ENCODE measurements around the gene RARRES2.

Gene RARRES2

GRCh38 chr7:150361402-150361801 is 20.0 kb upstream of the RARRES2 start:
- TF ChIP-seq ZNF274 (IDR thresholded peaks at IDR 0.05; ENCODE audit: low read depth, low read length), result no peak

GRCh38 chr7:150360363-150361058 is 19.1 kb upstream of the RARRES2 start:
- TF ChIP-seq ZNF274 (IDR thresholded peaks at IDR 0.05; ENCODE audit: low read depth, low read length), result no peak
- H3K4me3 ChIP-seq (ENCODE audit: low read length), result no peak overlapping the region

More at GRCh38 chr7:150361402-150361801, 20.0 kb upstream of the RARRES2 start:
- no peak overlapping the region for H3K4me3 ChIP-seq (ENCODE audit: low read length)

- TF ChIP-seq ZNF274 (IDR thresholded peaks at IDR 0.05; ENCODE audit: low read depth, low read length), result no peak
- no peak overlapping the region for H3K4me3 ChIP-seq (ENCODE audit: low read length)
These were observed 18.4 kb upstream of the RARRES2 start for GRCh38 chr7:150359622-150360362.

- H3K4me3 ChIP-seq (ENCODE audit: low read length), result no peak overlapping the region
- no peak for TF ChIP-seq ZNF274 (IDR thresholded peaks at IDR 0.05; ENCODE audit: low read depth, low read length)
These were observed 17.7 kb upstream of the RARRES2 start for GRCh38 chr7:150358988-150359621.

- H3K4me3 ChIP-seq (ENCODE audit: low read length), result no peak overlapping the region
- TF ChIP-seq ZNF274 (IDR thresholded peaks at IDR 0.05; ENCODE audit: low read depth, low read length), result no peak
These were observed 17.0 kb upstream of the RARRES2 start for GRCh38 chr7:150358433-150358832.

- TF ChIP-seq ZNF274 (IDR thresholded peaks at IDR 0.05; ENCODE audit: low read depth, low read length), result no peak
- no peak overlapping the region for H3K4me3 ChIP-seq (ENCODE audit: low read length)
These were observed 16.5 kb upstream of the RARRES2 start for GRCh38 chr7:150357771-150358427.

GRCh38 chr7:150357270-150357669 is 15.8 kb upstream of the RARRES2 start:
- no peak for TF ChIP-seq ZNF274 (IDR thresholded peaks at IDR 0.05; ENCODE audit: low read depth, low read length)
- H3K4me3 ChIP-seq (ENCODE audit: low read length), result no peak overlapping the region; the same call in 1 of the 2 replicates

GRCh38 chr7:150356265-150356897 is 15.0 kb upstream of the RARRES2 start:
- TF ChIP-seq ZNF274 (IDR thresholded peaks at IDR 0.05; ENCODE audit: low read depth, low read length), result no peak
- no peak overlapping the region for H3K4me3 ChIP-seq (ENCODE audit: low read length)

- H3K4me3 ChIP-seq (ENCODE audit: low read length), result no peak overlapping the region
- TF ChIP-seq ZNF274 (IDR thresholded peaks at IDR 0.05; ENCODE audit: low read depth, low read length), result no peak
These were observed 14.2 kb upstream of the RARRES2 start for GRCh38 chr7:150355666-150356059.

- no peak for TF ChIP-seq ZNF274 (IDR thresholded peaks at IDR 0.05; ENCODE audit: low read depth, low read length)
- no peak overlapping the region for H3K4me3 ChIP-seq (ENCODE audit: low read length)
These were observed 10.3 kb upstream of the RARRES2 start for GRCh38 chr7:150351587-150352194.

GRCh38 chr7:150346922-150347321 is 5.5 kb upstream of the RARRES2 start:
- TF ChIP-seq ZNF274 (IDR thresholded peaks at IDR 0.05; ENCODE audit: low read depth, low read length), result no peak
- H3K4me3 ChIP-seq (ENCODE audit: low read length), result no peak overlapping the region

- no peak for TF ChIP-seq ZNF274 (IDR thresholded peaks at IDR 0.05; ENCODE audit: low read depth, low read length)
- H3K4me3 ChIP-seq (ENCODE audit: low read length), result no peak overlapping the region
These were observed 3.6 kb upstream of the RARRES2 start for GRCh38 chr7:150345012-150345411.

GRCh38 chr7:150344299-150344698 is 2.9 kb upstream of the RARRES2 start:
- H3K4me3 ChIP-seq (ENCODE audit: low read length), result no peak overlapping the region
- TF ChIP-seq ZNF274 (IDR thresholded peaks at IDR 0.05; ENCODE audit: low read depth, low read length), result no peak

All from GM08714 (cell line).